Immature natural killer cell (primary cell): ENCODE data around the gene KANSL3. TPM values are rescaled to one million over a fixed set of nuclear protein-coding genes. Genes with fewer than 3 reads are reported as not detected.
"Not testable (repeated sequence)": the region's sequence is repeated elsewhere in the genome, so short reads cannot be mapped to it uniquely, and the experiment has no call there.

Experiments
- DNase-seq, 3 donors: peaks; one replicate each; pipeline ENCODE4 v3.0.0; 2022; ENCODE audit warnings: mixed read lengths in 1 of 3
- H3K27ac Mint-ChIP-seq, 6 donors: one replicate each; pipeline ENCODE4 v1.8.0; 2020; ENCODE audit warnings: mixed read lengths in 6 of 6, mild to moderate bottlenecking in 5 of 6, inconsistent platforms in 4 of 6, moderate library complexity in 3 of 6
- H3K27me3 Mint-ChIP-seq, 3 donors: one replicate each; pipeline ENCODE4 v1.8.0; 2020 to 2021; ENCODE audit warnings: low read depth in 3 of 3, mild to moderate bottlenecking in 3 of 3, mixed read lengths in 3 of 3, moderate library complexity in 3 of 3, inconsistent platforms in 1 of 3
- H3K36me3 Mint-ChIP-seq, 3 donors: one replicate each; pipeline ENCODE4 v1.8.0; 2020; ENCODE audit warnings: mixed read lengths in 3 of 3, inconsistent platforms in 2 of 3, mild to moderate bottlenecking in 2 of 3
- H3K4me1 Mint-ChIP-seq, 2 donors: one replicate each; pipeline ENCODE4 v1.8.0; 2020; ENCODE audit warnings: inconsistent platforms in 2 of 2, mild to moderate bottlenecking in 2 of 2, mixed read lengths in 2 of 2, moderate library complexity in 1 of 2
- H3K4me3 Mint-ChIP-seq, 5 donors: one replicate each; pipeline ENCODE4 v1.8.0; 2020; ENCODE audit warnings: mild to moderate bottlenecking in 5 of 5, mixed read lengths in 5 of 5, inconsistent platforms in 3 of 5, moderate library complexity in 3 of 5
- H3K9me3 Mint-ChIP-seq, 6 donors: one replicate each; pipeline ENCODE4 v1.8.0; 2020; ENCODE audit warnings: mild to moderate bottlenecking in 6 of 6, mixed read lengths in 6 of 6, inconsistent platforms in 4 of 6, moderate library complexity in 3 of 6
- polyA plus RNA-seq, 3 donors: library from polyadenylated mRNA; unstranded; fragments of 300-500 nt; fragmentation: Illumina TruSeq; gene quantifications; one replicate each; pipeline ENCODE4 v1.2.3, GENCODE V29; 2021

Gene KANSL3
- polyA plus RNA-seq, 3 donors from 2014 or later: 8.2 to 22.2 (median 9.9) TPM

- Mint-ChIP-seq H3K4me1 (no peaks in the 10 kb centered on the region), H3K27me3 (peaks cover 0 to 1% (median 0%) of the 10 kb centered on the region in 3 donors), H3K27ac (no peak overlapping the region), H3K9me3 (no peaks in the 10 kb centered on the region), H3K4me3 (no peak overlapping the region), H3K36me3 (no peaks in the 10 kb centered on the region)
- no peak for DNase-seq
These were observed 27.0 kb upstream of the KANSL3 start for GRCh38 chr2:96665083-96665569.

- Mint-ChIP-seq H3K27me3 (peaks cover 0 to 1% (median 0%) of the 10 kb centered on the region in 3 donors), H3K9me3 (no peaks in the 10 kb centered on the region)
These were observed 26.3 kb upstream of the KANSL3 start for GRCh38 chr2:96664366-96664925.

DNA sequence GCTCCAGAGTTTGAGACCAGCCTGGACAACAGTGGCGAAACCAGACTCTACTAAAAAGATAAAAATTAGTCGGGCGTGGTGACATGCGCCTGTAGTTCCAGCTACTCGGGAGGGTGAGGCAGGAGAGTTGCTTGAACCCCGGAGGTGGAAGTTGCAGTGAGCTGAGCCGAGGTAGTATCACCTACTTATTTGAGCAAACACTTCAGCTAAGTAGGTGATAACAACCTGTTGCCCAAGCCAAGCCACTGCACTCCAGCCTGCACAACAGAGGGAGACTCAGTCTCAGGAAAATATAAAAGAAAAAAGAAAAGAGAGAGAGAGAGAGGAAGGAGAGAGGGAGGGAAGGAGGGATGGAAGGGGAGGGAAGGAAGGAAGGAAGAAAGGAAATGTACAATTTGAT is 25.7 kb upstream of the KANSL3 start:
- H3K27ac Mint-ChIP-seq: no peak overlapping the region
- no peaks in the 10 kb centered on the region for H3K9me3 Mint-ChIP-seq
- H3K27me3 Mint-ChIP-seq: peaks cover 0 to 2% (median 1%) of the 10 kb centered on the region in 3 donors
- no peak overlapping the region for H3K4me3 Mint-ChIP-seq
- H3K4me1 Mint-ChIP-seq: no peaks in the 10 kb centered on the region
- no peaks in the 10 kb centered on the region for H3K36me3 Mint-ChIP-seq
- DNase-seq: no peak

More at GRCh38 chr2:96664366-96664925, 26.3 kb upstream of the KANSL3 start:
- H3K4me3 Mint-ChIP-seq: no peak overlapping the region
- no peak for DNase-seq
- H3K27ac Mint-ChIP-seq: no peak overlapping the region
- no peaks in the 10 kb centered on the region for H3K36me3 Mint-ChIP-seq
- no peaks in the 10 kb centered on the region for H3K4me1 Mint-ChIP-seq

DNA sequence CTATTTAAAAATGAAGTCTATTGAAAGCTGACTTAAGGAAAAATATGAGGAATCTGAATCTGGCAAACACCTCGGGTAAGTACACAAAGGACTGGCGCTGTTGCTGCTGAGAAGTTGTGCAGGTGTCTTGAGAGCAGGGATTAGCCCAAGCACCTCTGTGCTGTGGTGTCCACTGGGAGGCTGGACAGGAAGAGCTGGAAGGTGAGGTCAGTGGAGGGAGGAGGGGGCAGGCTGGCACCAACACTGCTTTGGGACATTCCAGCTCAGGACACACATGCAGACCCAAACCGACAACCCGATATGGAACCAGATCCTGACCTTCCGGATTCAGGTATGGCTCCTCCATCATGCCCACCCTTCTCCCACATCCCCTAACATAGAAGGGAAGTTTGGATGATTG is 25.1 kb upstream of the KANSL3 start:
- DNase-seq: no peak
- H3K9me3 Mint-ChIP-seq: no peaks in the 10 kb centered on the region
- peaks cover 0 to 2% (median 1%) of the 10 kb centered on the region in 3 donors for H3K27me3 Mint-ChIP-seq
- no peak overlapping the region for H3K4me3 Mint-ChIP-seq
- no peaks in the 10 kb centered on the region for H3K36me3 Mint-ChIP-seq
- no peak overlapping the region for H3K27ac Mint-ChIP-seq
- no peaks in the 10 kb centered on the region for H3K4me1 Mint-ChIP-seq

DNA sequence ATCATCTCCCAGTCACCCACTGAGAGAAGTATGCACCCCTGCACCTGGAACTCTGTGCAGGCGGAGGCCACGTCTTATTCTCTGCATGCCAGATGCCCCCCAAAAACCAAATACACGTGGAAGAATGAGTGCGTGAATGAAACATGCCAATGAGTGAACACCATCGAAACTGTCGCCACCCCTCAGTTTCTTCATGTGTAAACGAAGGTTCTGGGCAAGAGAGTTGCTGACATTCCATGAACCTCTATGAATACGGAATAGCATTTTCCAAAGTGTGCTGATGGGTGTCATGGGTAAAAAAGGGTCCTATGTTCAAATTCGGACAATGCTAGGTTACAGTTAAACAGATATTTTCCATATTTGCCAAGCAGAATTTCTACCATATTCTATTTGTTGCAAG is 24.2 kb upstream of the KANSL3 start:
- peaks cover 0 to 2% (median 1%) of the 10 kb centered on the region in 3 donors for H3K27me3 Mint-ChIP-seq
- H3K4me1 Mint-ChIP-seq: no peaks in the 10 kb centered on the region
- H3K9me3 Mint-ChIP-seq: no peaks in the 10 kb centered on the region
- no peak for DNase-seq
- H3K4me3 Mint-ChIP-seq: no peak overlapping the region
- no peaks in the 10 kb centered on the region for H3K36me3 Mint-ChIP-seq
- H3K27ac Mint-ChIP-seq: no peak overlapping the region

GRCh38 chr2:96661324-96661723 is 23.2 kb upstream of the KANSL3 start:
- Mint-ChIP-seq H3K9me3 (no peaks in the 10 kb centered on the region), H3K27ac (no peak overlapping the region), H3K27me3 (peaks cover 0 to 2% (median 1%) of the 10 kb centered on the region in 3 donors), H3K4me3 (no peak overlapping the region), H3K36me3 (no peaks in the 10 kb centered on the region), H3K4me1 (no peaks in the 10 kb centered on the region)
- DNase-seq: no peak

DNA sequence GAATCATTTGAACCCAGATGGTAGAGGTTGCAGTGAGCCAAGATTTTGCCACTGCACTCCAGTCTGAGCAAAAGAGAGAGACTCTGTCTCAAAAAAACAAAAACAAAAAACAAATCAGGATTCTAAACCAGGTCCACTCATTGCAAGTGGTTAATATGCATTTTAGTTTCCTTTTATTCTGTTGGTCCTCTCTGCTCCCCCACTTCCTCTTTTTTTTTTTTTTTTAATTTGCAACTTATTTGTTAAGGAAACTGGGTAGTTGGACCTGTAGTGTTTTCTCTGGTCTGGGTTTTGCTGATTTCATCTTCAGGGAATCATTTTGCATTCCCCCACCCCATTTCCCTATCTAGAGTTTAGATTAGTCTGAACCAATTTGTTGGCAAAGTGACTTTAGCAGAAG is 18.4 kb upstream of the KANSL3 start:
- H3K9me3 Mint-ChIP-seq: no peaks in the 10 kb centered on the region
- no peaks in the 10 kb centered on the region for H3K36me3 Mint-ChIP-seq
- no peak overlapping the region for H3K4me3 Mint-ChIP-seq
- H3K27ac Mint-ChIP-seq: no peak overlapping the region
- DNase-seq: no peak
- H3K27me3 Mint-ChIP-seq: peaks cover 0 to 2% (median 2%) of the 10 kb centered on the region in 3 donors
- H3K4me1 Mint-ChIP-seq: no peaks in the 10 kb centered on the region

- Mint-ChIP-seq H3K27me3 (peaks cover 0 to 3% (median 2%) of the 10 kb centered on the region in 3 donors), H3K4me3 (no peak overlapping the region), H3K27ac (no peak overlapping the region), H3K9me3 (no peaks in the 10 kb centered on the region), H3K36me3 (no peaks in the 10 kb centered on the region), H3K4me1 (no peaks in the 10 kb centered on the region)
- no peak for DNase-seq
These were observed 17.4 kb upstream of the KANSL3 start for GRCh38 chr2:96655526-96655925.

DNA sequence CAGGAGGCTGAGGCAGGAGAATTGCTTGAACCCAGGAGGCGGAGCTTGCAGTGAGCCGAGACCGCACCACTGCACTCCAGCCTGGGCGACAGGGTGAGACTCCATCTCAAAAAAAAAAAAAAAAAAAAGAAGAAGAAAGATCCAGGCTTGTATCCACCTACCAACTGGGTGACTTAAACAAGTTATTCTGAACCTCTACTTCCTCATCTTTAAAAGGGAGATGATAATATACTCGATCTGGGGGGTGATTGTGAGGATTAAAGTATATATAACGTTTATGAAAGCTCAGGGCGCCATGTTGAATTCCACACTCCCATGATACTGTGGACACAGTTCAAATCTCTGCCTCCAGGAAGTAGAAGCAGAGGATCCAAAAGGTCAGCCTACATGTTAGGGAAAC is 16.7 kb upstream of the KANSL3 start:
- not testable (repeated sequence) for H3K36me3 Mint-ChIP-seq, DNase-seq, H3K27ac Mint-ChIP-seq, H3K27me3 Mint-ChIP-seq, H3K9me3 Mint-ChIP-seq, H3K4me3 Mint-ChIP-seq, H3K4me1 Mint-ChIP-seq

GRCh38 chr2:96651793-96652192 is 13.7 kb upstream of the KANSL3 start:
- H3K36me3 Mint-ChIP-seq: no peaks in the 10 kb centered on the region
- H3K27me3 Mint-ChIP-seq: peaks cover 1 to 2% (median 2%) of the 10 kb centered on the region in 3 donors
- no peak for DNase-seq
- H3K9me3 Mint-ChIP-seq: no peaks in the 10 kb centered on the region
- H3K4me1 Mint-ChIP-seq: no peaks in the 10 kb centered on the region
- H3K4me3 Mint-ChIP-seq: no peak overlapping the region
- no peak overlapping the region for H3K27ac Mint-ChIP-seq

DNA sequence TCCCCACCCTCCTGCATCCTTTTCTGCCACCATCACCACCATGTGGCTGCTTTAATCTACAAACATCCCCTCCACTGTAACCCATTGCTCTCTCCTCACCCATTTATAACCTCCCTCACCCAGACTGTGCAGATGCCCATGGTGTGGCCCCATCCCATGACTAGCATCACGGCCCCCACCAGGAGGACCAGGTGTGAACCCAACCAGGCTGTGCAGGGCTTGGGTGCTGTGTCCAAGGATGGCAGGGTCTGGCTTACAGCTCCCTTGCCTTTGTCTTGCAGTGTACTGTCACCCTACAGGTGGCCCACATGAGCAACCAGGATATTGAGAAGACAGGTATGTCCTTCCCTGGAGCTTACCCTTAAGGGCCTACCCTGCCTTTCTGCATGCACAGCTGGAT is 11.2 kb upstream of the KANSL3 start:
- Mint-ChIP-seq H3K4me3 (no peak overlapping the region), H3K36me3 (no peaks in the 10 kb centered on the region), H3K9me3 (no peaks in the 10 kb centered on the region), H3K27me3 (peaks cover 1 to 4% (median 3%) of the 10 kb centered on the region in 3 donors), H3K4me1 (no peaks in the 10 kb centered on the region), H3K27ac (no peak overlapping the region)
- DNase-seq: no peak

DNA sequence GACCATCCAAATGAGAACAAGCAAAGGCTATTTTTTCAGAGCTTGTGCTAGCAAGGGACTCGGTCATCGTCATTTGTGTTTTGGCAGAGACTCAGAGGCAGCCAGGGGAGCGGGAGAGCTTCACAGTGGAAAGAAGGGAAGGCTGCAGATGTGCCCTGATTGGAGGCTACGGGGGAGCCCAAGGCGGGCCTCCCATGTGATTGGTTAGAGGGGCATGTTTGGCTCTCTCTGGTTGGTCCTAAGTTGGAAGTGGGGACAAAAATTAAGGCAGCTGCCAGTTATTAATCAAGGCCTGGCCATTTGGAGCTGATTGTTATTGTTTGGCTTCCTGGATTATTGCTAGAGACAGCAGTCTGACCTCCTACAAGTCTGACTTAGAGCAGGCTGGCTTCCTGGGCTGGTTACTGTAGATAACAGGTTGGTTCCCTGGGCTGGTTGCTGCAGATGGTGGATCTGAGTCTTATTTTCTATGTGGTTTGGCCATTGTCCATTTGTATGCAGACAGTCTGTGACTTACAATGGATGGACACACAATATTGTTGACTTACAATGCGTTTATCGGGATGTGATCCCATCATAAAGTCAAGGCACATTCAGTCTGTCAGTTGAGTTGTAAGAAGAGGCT is 10.3 kb upstream of the KANSL3 start:
- Mint-ChIP-seq H3K9me3 (no peaks in the 10 kb centered on the region), H3K36me3 (peaks cover 0 to 3% (median 0%) of the 10 kb centered on the region in 3 donors), H3K4me3 (no peak overlapping the region), H3K27me3 (peaks cover 3 to 4% (median 3%) of the 10 kb centered on the region in 3 donors), H3K4me1 (no peaks in the 10 kb centered on the region), H3K27ac (no peak overlapping the region)
- DNase-seq: no peak

GRCh38 chr2:96647681-96648080 is 9.6 kb upstream of the KANSL3 start:
- H3K4me3 Mint-ChIP-seq: no peak overlapping the region
- peaks cover 3 to 4% (median 4%) of the 10 kb centered on the region in 3 donors for H3K27me3 Mint-ChIP-seq
- H3K36me3 Mint-ChIP-seq: peaks cover 0 to 3% (median 0%) of the 10 kb centered on the region in 3 donors
- no peaks in the 10 kb centered on the region for H3K4me1 Mint-ChIP-seq
- no peak overlapping the region for H3K27ac Mint-ChIP-seq
- no peaks in the 10 kb centered on the region for H3K9me3 Mint-ChIP-seq
- DNase-seq: no peak

DNA sequence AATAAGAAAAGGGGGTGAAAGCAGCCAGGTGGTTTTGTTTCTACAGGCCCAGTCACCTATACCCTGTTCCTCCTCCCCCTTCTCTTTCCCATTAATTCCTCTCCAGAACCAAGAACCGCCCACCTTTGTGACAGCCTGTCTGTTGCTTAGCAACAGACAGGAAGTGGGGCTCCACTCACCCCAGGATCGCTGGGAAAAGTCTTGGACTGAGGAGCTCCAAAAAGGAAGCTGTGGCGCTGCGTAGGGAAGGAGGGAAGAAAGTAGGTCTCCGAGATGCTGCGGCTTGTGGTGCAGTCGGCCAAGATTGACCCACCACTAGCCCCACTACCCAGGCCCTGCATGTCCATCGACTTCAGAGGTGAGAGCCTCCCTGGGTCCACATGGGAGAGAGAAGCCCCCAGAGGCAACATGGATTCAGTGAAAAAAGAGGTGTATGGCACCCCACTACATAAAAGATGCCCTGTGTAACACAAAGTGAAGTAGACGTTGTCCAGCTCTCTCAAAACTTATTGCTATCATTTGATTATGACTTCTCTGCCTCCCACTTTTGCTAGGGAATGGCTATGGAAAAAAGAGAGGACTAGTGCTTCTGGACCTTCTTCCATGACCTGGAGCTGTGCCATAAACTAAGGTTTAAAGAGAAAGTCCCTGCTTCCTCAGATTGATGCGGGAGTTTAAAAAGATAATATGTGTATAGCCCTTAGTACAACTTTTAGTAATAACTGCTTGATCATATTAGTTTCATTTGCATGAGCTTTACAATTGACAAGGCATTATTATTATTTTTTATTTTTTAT is 4.7 kb upstream of the KANSL3 start, which contains the start of gene FER1L5:
TSS of gene FER1L5 (plus strand) at position 201 of the 797 bp plus-strand sequence. CDS start at position 274, 73 bp downstream.
- peaks cover 0 to 6% of the 10 kb centered on the region in 2 donors for H3K4me1 Mint-ChIP-seq
- H3K27ac Mint-ChIP-seq: no peak within 1 kb of the TSS
- no peak for DNase-seq
- H3K9me3 Mint-ChIP-seq: no peaks in the 10 kb centered on the region
- H3K36me3 Mint-ChIP-seq: peaks cover 0 to 3% (median 0%) of the 10 kb centered on the region in 3 donors
- no peak within 1 kb of the TSS for H3K4me3 Mint-ChIP-seq
- peaks cover 3 to 4% (median 3%) of the 10 kb centered on the region in 3 donors for H3K27me3 Mint-ChIP-seq
